ENCODE data around the gene KCNC3.

The KCNC3 gene

GRCh38 chr19:50327461-50328223, 1.5 kb downstream of the KCNC3 start:
- DNase-seq (ENCODE audit: low read depth in 2 of 2) = no peak

DNA sequence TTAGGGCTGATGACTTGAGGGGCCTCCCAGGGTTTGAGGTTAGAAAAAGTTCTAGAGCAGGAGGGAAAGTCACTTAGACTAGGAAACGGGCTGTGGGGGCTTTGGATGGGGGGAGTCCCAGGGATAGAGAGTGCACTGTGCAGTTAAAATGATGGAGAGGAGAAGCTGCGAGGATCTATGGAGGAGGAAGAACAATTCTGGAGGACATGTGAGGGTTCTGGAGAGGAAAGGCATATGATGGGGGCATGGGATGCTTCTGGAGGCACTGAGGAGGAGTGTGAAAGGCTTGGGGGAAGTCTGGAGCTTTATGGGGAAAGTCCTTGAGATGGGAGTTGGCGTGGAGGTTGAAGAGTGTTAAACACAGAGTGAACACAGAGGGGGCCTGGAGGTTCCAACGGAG, 2.2 kb downstream of the KCNC3 start:
- DNase-seq (ENCODE audit: low read depth in 2 of 2) = no peak

GRCh38 chr19:50326101-50326664, 3.0 kb downstream of the KCNC3 start:
- no peak for DNase-seq (ENCODE audit: low read depth in 2 of 2)

DNA sequence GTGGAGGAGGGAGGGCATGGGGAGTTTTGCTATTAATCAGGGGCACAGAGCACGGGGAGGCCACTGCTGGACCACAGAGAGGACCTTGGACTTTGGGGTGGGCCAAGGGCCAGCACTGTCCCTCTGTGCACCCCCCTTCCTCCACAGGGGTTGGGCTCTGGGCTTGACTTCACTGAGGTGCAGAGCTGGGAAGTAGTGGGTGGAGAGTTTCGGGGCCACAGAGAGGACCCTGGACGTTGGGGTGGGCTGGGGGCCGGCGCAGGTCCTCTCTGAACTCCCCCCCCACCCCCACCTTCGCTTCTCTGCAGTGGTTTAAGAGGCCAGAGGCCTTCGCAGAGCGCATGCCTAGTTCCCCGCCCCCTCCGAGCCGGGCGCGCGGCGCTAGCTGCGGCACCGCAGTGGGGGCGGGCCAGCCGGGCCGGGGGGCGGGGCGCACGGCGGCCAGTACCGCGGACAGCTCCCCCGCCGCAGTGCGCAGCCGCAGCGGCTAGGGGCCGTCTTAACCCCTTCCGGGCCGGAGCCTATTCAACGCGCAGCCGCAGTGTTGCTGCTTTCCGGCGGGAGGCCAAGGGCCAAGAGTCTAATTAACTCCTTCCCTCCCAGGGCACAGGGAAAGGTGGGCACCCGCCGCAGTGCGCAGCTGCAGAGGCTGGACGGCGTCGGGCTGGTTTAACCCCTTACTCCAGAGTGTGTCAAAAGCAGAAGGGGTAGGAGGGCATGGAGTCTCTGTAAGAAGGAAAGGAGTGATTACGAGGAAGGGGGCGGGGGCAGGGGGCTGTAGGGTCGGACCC, 3.7 kb downstream of the KCNC3 start:
- peak; percentile 69 to 78 for DNase-seq (ENCODE audit: low read depth in 2 of 2)

DNA sequence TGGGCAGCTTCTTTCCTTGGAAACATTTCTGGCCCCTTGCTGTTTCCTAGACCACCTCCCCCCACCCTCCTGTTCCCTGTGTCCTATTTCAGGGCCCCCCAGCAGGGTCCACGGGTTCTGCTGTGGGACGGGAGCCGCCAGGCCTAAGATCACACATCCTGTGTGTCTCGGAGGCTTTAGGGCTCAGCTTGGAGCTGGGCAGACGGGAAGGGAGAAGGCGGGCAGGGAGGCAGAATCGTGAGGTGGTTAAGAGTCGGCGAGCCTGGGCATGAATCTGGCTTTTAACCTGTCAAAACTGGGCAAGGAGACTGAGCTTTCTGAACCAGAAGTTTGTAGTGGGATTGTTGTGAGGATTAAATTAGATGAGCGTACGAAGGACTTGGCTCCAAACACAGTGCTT, 4.8 kb downstream of the KCNC3 start:
- DNase-seq (ENCODE audit: low read depth in 2 of 2) = no peak

- no peak for DNase-seq (ENCODE audit: low read depth in 2 of 2)
Measured at GRCh38 chr19:50323782-50324133, 5.4 kb downstream of the KCNC3 start.

- no peak for DNase-seq (ENCODE audit: low read depth in 2 of 2)
Measured at GRCh38 chr19:50322931-50323781, 6.0 kb downstream of the KCNC3 start.

GRCh38 chr19:50322234-50322633, 6.9 kb downstream of the KCNC3 start:
- DNase-seq (ENCODE audit: low read depth in 2 of 2) = no peak

DNA sequence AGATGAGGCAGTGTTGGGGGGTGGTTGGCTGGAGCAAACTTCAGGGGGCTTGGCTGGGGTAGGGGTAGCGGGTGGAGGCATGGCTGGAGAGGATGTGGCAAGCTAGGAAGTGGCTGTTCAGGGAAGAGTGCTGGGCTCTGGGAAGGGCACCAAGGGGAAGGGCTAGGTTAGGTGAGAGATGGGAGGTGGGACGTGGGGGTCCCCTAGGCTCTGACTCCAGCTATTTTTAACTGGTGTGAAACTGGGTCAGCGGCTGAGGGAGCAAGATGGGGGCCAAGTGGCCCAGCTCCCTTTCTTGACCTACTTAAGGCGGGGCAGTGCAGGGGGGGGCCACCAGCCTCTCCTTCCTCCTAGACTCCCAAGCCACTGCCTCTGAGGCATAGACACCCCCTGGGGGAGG, 7.3 kb downstream of the KCNC3 start:
- no peak for DNase-seq (ENCODE audit: low read depth in 2 of 2)

DNA sequence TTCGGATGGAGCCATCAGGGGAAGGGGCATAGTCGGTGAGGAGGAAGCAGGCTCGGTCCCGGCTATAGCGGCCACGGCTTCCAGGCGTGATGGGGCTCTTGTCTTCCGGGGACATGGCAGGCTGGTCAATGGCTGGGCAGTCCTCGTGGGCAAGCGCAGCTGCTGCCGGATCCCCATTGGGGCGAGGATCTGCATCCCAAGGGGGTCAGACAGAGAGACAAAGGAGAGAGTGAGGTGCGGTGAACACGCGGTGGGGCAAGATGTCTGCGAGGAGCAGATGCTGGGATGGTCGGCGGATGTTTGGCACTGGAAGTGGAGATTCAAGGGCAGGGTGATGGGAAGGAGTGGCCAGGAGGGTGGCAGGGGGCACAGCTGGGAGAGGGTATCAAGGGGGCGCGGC, 8.6 kb downstream of the KCNC3 start:
- no peak for DNase-seq (ENCODE audit: low read depth in 2 of 2)

DNA sequence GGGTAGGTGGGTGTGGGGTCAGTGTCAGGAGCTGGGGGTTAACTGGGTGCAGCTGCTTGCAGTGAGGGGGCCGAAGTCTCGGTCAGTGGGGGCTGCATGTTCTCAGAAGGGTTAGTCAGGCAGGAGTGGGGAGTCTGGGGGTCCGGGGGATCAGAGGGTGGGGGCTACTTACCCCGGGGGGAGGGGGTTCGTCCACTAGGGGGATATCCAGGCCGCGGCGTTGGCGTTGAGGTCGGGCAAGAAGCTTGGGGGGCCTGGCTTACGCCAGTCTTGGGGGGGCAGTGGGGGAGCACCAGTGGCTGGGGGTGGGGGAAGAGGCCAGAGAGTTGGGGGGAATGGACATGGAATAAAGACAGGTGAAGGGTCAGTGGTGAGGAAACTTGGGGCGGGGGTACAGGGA, 9.1 kb downstream of the KCNC3 start:
- no peak for DNase-seq (ENCODE audit: low read depth in 2 of 2)

- no peak for DNase-seq (ENCODE audit: low read depth in 2 of 2)
Measured at GRCh38 chr19:50319156-50319555, 10.0 kb downstream of the KCNC3 start.

- no peak for DNase-seq (ENCODE audit: low read depth in 2 of 2)
Measured at GRCh38 chr19:50318438-50318837, 10.7 kb downstream of the KCNC3 start.

- DNase-seq (ENCODE audit: low read depth in 2 of 2) = no peak
Measured at GRCh38 chr19:50317115-50317514, 12.1 kb downstream of the KCNC3 start.

GRCh38 chr19:50315773-50316448, 13.3 kb downstream of the KCNC3 start:
- no peak for DNase-seq (ENCODE audit: low read depth in 2 of 2)

- DNase-seq (ENCODE audit: low read depth in 2 of 2) = no peak
Measured at GRCh38 chr19:50314724-50315708, 14.2 kb downstream of the KCNC3 start.

DNA sequence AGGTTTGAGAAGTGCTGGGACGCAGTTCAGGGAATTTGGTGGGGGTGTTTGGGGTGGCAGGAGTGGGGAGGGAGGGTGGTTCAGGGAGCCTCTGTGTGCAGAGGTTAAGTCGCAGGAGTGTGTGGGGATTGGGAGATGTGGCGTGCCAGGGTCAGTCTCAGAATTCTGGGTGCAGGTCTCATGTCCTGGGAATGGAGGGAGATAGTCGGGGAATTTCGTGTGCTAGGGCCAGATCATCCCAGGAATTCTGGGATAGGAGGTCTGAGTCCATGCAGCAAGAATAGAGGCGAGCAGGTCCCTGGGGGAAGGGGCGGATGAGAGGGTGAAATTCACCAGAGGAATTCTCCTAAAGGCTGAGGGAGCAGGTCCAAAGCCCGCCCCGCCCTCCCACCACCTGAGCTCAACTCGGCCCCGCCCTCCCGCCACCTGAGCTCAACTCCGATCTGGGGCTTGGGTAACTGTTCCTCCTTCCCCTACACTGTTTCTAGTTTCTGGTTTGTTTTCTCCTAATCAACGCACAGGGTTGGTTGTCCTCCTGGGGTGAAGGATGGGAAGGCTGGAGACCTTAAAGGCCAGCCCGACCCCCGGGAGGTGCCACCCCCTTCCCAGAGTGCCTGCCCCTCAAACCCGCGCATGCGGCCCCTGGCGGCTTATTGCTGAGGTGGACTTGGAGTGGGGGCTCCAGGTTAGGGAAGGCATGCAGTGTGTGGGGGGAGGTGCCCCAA, 15.2 kb downstream of the KCNC3 start:
- no peak for DNase-seq (ENCODE audit: low read depth in 2 of 2)

GRCh38 chr19:50312967-50313811, 16.0 kb downstream of the KCNC3 start:
- DNase-seq (ENCODE audit: low read depth in 2 of 2) = no peak
